Suprapubic skin (tissue), 4 donors: ENCODE results near the gene TRAPPC8. TPM values are rescaled to one million over a fixed set of nuclear protein-coding genes. Genes with fewer than 3 reads are reported as not detected.
A peak's percentile ranks its signal among the peaks of the same experiment; 100 is the strongest.
"Not testable (repeated sequence)": the region's sequence is repeated elsewhere in the genome, so short reads cannot be mapped to it uniquely, and the experiment has no call there.

Experiments
- DNase-seq, 2 donors: peaks; one replicate each; pipeline ENCODE4 v3.0.0-alpha.2; 2019; ENCODE audit warnings: low spot score in 2 of 2
- H3K27ac ChIP-seq: fragments of 200-600 bp; sonication (generic); one replicate; pipeline ENCODE4 v1.5.1; 2019
- H3K27me3 ChIP-seq: fragments of 200-600 bp; sonication (generic); one replicate; pipeline ENCODE4 v1.5.1; 2019
- H3K36me3 ChIP-seq: fragments of 200-600 bp; sonication (generic); one replicate; pipeline ENCODE4 v1.5.1; 2019
- H3K4me1 ChIP-seq: fragments of 200-600 bp; sonication (generic); one replicate; pipeline ENCODE4 v1.5.1; 2019
- H3K4me3 ChIP-seq: fragments of 200-600 bp; sonication (generic); one replicate; pipeline ENCODE4 v1.5.1; 2019; ENCODE audit warnings: mild to moderate bottlenecking
- H3K9me3 ChIP-seq: fragments of 200-600 bp; sonication (generic); one replicate; pipeline ENCODE4 v1.5.1; 2019
- EP300 ChIP-seq: sonication (generic); formaldehyde crosslinking; IDR thresholded peaks from one replicate; pipeline ENCODE4 v1.6.1; 2017; ENCODE audit warnings: antibody characterized with exemption
- POLR2A ChIP-seq, 2 donors: fragments of 450-650 bp; IDR thresholded peaks; one replicate each; pipeline ENCODE4 v1.6.1; 2017; ENCODE audit warnings: antibody characterized with exemption in 2 of 2, mild to moderate bottlenecking in 2 of 2, moderate library complexity in 2 of 2
- POLR2AphosphoS5 ChIP-seq, 3 donors: sonication (generic); formaldehyde crosslinking; IDR thresholded peaks; one replicate each; pipeline ENCODE4 v1.6.1; 2017; ENCODE audit warnings: antibody characterized with exemption in 3 of 3
- WGBS: methylation state at CpG from one replicate; pipeline ENCODE4 v1.1.5; 2018; 5-methylcytosine and 5-hydroxymethylcytosine counted together
- total RNA-seq, 4 donors: library from RNA; depleted of rRNA; stranded (reverse); fragments of >200 nt; gene quantifications; one replicate each; pipeline ENCODE4 v1.1.0, GENCODE V29; 2016
- TF ChIP-seq, protein P1 (sequence below), 2 donors: fragments of 200-600 bp in 1 of 2; fragments of 450-650 bp in 1 of 2; sonication (generic) in 1 of 2; IDR thresholded peaks; one replicate each; pipeline ENCODE4 v1.5.1; 2016 to 2019; ENCODE audit warnings: antibody characterized with exemption in 2 of 2, mild to moderate bottlenecking in 1 of 2, moderate library complexity in 1 of 2

Gene TRAPPC8
- total RNA-seq, 4 donors from 2014 or later = 36.9 to 56.2 (median 42.8) TPM

DNA sequence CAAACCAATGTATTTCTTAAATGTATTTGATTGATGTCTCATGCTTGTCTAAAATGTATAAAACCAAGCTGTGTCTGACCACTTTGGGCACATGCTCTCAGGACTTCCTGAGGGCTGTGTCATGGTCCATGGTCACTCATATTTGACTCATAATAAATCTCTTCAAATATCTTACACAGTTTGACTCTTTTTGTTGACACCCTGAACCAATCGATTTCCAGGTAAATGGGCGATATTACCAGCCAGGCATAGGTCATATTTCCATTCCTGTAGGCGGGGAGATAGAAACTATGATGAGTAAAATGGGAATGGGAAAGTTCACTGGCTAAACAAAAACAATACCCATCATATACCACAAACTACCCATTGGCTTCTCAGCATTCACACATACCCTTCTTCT, 9.3 kb upstream of the TRAPPC8 start:
- DNase-seq = no peak

DNA sequence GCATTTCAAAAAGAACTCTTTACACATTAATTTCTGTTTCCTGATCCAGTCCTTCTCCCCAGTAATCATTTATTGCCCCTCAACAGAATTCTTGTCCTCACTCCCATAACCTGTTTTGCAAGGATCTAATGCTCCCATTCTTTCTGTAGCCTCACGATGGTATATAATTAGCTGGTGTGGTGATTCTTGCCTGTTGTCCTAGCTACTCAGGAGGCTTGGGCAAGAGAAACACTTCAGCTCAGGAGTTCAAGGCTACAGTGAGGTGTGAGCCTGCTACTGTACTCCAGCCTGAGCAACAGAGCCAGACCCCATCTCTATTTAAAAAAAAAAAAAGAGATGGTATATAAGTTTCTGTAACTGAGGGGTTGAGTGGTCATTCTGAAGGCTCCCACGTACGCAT, 7.7 kb upstream of the TRAPPC8 start:
- Histone ChIP-seq H3K27ac (no peak overlapping the region), H3K9me3 (no peaks in the 10 kb centered on the region), H3K36me3 (no peaks in the 10 kb centered on the region), H3K27me3 (no peaks in the 10 kb centered on the region), H3K4me1 (no peaks in the 10 kb centered on the region), H3K4me3 (no peak overlapping the region)
- DNase-seq = no peak
- TF ChIP-seq, protein P1, sequence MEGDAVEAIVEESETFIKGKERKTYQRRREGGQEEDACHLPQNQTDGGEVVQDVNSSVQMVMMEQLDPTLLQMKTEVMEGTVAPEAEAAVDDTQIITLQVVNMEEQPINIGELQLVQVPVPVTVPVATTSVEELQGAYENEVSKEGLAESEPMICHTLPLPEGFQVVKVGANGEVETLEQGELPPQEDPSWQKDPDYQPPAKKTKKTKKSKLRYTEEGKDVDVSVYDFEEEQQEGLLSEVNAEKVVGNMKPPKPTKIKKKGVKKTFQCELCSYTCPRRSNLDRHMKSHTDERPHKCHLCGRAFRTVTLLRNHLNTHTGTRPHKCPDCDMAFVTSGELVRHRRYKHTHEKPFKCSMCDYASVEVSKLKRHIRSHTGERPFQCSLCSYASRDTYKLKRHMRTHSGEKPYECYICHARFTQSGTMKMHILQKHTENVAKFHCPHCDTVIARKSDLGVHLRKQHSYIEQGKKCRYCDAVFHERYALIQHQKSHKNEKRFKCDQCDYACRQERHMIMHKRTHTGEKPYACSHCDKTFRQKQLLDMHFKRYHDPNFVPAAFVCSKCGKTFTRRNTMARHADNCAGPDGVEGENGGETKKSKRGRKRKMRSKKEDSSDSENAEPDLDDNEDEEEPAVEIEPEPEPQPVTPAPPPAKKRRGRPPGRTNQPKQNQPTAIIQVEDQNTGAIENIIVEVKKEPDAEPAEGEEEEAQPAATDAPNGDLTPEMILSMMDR (IDR thresholded peaks at IDR 0.05) = no peak
- TF ChIP-seq EP300 (no peak), POLR2A (IDR thresholded peaks at IDR 0.05) (no peak), POLR2AphosphoS5 (IDR thresholded peaks at IDR 0.05) (no peak)
- 59% methylated on average over 3 of the region's 3 CpGs for WGBS

More for the DNA sequence above, 9.3 kb upstream of the TRAPPC8 start:
- Histone ChIP-seq H3K27me3 (no peaks in the 10 kb centered on the region), H3K4me3 (no peak overlapping the region), H3K36me3 (no peaks in the 10 kb centered on the region), H3K27ac (no peak overlapping the region), H3K4me1 (no peaks in the 10 kb centered on the region), H3K9me3 (no peaks in the 10 kb centered on the region)
- TF ChIP-seq POLR2AphosphoS5 (IDR thresholded peaks at IDR 0.05) (no peak), EP300 (no peak), POLR2A (IDR thresholded peaks at IDR 0.05) (no peak)
- TF ChIP-seq, protein P1 (IDR thresholded peaks at IDR 0.05) = no peak
- 95% methylated on average over 3 of the region's 3 CpGs for WGBS

DNA sequence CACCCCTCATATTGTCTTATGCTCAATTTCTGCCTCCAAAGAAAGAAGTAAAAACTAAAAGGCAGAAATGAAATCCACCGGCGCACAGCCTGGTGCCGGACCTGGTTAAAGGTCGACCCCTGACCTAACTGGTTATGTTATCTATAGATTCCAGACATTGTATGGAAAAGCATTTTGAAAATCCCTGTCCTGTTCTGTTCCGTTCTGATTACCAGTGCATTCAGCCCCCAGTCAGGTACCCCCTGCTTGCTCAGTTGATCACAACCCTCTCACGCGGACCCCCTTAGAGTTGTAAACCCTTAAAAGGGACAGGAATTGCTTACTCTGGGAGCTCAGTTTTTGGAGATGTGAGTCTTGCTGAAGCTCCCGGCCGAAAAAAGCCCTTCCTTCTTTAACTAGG, 5.4 kb upstream of the TRAPPC8 start:
- not testable (repeated sequence) for H3K36me3 ChIP-seq, H3K27ac ChIP-seq, H3K27me3 ChIP-seq, H3K9me3 ChIP-seq, H3K4me3 ChIP-seq, DNase-seq
- peaks cover 13% of the 10 kb centered on the region for H3K4me1 ChIP-seq
- 93% methylated on average over 9 of the region's 9 CpGs for WGBS

DNA sequence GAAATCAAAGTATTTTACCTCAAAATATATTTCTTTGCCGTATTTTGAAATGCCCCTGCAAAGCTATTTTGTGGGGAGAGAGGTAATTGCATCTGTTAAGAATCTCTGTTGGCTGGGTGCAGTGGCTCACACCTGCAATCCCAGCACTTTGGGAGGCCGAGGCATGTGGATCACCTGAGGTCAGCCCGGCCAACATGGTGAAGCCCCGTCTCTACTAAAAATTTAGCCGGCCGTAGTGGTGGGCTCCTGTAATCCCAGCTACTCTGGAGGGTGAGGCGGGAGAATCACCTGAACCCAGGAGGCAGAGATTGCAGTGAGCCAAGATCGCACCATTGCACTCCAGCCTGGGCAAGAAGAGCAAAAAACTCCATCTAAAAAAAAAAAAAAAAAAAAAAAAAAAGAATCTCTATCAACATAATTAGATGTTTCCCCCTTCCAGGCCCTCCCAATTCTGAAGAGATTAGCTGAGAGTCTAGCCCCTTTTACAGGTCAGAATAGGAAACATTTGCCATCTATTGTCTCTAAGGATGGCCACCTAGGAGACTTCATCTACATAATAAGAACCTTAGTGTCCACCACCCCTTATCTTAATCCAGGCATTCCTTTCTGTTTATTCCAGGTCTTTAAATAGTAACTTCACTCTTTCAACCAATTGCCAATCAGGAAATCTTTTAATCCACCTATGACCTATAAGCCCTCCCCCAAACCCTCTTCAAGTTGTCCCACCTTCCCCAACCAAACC, 3.5 kb upstream of the TRAPPC8 start:
- no peak for DNase-seq
- TF ChIP-seq, protein P1 (IDR thresholded peaks at IDR 0.05) = no peak
- TF ChIP-seq POLR2A (IDR thresholded peaks at IDR 0.05) (no peak), EP300 (no peak), POLR2AphosphoS5 (IDR thresholded peaks at IDR 0.05) (no peak)
- peaks cover 20% of the 10 kb centered on the region for H3K4me1 ChIP-seq
- no peaks in the 10 kb centered on the region for H3K36me3 ChIP-seq
- H3K9me3 ChIP-seq = no peaks in the 10 kb centered on the region
- no peak overlapping the region for H3K27ac ChIP-seq
- H3K4me3 ChIP-seq = no peak overlapping the region
- 96% methylated on average over 6 of the region's 8 CpGs for WGBS
- no peaks in the 10 kb centered on the region for H3K27me3 ChIP-seq

DNA sequence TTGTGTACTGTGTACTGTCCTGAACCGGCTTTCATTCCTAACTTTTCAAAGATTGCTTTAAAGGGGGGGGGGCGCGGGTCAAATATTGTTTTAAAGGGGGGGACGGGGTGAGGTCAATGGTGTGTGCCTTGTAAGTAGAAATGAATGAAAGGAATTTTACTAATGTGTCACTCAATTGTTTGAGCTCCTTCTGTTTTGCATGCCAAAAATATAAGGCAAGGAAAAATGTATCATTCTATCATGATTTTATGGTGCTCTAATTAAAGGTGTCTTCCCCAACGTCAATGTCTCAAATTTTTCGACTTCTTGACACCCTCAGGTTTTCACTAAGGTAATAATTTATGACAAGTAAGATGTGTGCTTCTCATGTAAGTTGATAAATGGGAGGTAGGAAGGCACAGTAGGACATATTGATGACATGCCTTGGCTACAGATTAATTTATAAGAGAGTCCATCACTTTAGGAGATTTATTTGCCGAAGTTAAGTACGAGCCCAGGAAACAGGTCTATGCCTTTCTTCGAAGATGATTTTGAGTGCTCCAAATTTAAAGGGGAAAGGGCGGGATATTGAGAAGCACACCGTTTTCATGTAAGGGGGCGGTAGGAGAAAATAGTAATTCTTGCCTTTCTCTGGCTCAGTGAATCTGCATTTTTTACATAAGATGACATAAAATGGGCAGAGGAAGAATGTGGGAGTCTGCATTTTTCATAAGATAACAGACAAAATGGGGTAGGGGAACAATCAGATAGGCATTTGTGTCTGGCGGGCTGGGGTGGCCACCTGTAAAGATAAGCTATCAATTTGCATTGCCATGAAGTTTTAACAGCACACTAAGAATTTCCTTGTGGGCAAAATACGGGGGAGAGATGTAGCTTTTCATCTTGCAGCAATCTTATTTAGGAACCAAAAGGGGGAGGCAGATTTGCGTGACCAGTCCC, 1.2 kb upstream of the TRAPPC8 start:
- 20% methylated on average over 15 of the region's 15 CpGs for WGBS

More for the DNA sequence above, 1.2 kb upstream of the TRAPPC8 start:
- H3K36me3 ChIP-seq = no peaks in the 10 kb centered on the region
- H3K4me3 ChIP-seq = peak overlapping the region; percentile 91
- H3K27me3 ChIP-seq = no peaks in the 10 kb centered on the region
- H3K9me3 ChIP-seq = no peaks in the 10 kb centered on the region
- peaks cover 35% of the 10 kb centered on the region for H3K4me1 ChIP-seq
- TF ChIP-seq POLR2A (IDR thresholded peaks at IDR 0.05) = no peak
- TF ChIP-seq EP300 = no peak
- TF ChIP-seq, protein P1 (IDR thresholded peaks at IDR 0.05) = no peak
- TF ChIP-seq POLR2AphosphoS5 (IDR thresholded peaks at IDR 0.05) = no peak
- DNase-seq = no peak
- peak overlapping the region; percentile 91 for H3K27ac ChIP-seq
